ENCODE data around the gene BMP8A. TPM values are rescaled to one million over a fixed set of nuclear protein-coding genes. Genes with fewer than 3 reads are reported as not detected.
"Not testable (repeated sequence)": the region's sequence is repeated elsewhere in the genome, so short reads cannot be mapped to it uniquely, and the experiment has no call there.

The BMP8A gene
- total and polyA plus RNA-seq, 2 experiments from 2014 or later = 1.2 to 2.8 TPM

- Histone ChIP-seq H3K9me2 (replicated peaks; ENCODE audit: insufficient read depth) (no peaks in the 10 kb centered on the region), H3K36me3 (replicated peaks; ENCODE audit: insufficient read depth, low read depth) (no peaks in the 10 kb centered on the region), H3K79me2 (no peaks in the 10 kb centered on the region), H3K27me3 (no peaks in the 10 kb centered on the region), H2AFZ (no peak overlapping the region), H4K20me1 (ENCODE audit: insufficient read depth, poor library complexity, severe bottlenecking) (no peaks in the 10 kb centered on the region), H3K4me3 (no peak overlapping the region), H3K4me1 (ENCODE audit: insufficient read depth) (no peaks in the 10 kb centered on the region), H3K4me2 (no peak overlapping the region), H3K9me3 (ENCODE audit: low read depth) (no peaks in the 10 kb centered on the region), H3K27ac (no peak overlapping the region)
- WGBS (ENCODE audit: low lambda C conversion rate, missing lambda C conversion rate) = 90% methylated on average over 3 of the region's 3 CpGs
- no peak for TF ChIP-seq EZH2 (IDR thresholded peaks at IDR 0.05; ENCODE audit: borderline replicate concordance)
- TF ChIP-seq EZH2phosphoT487 (IDR thresholded peaks at IDR 0.05; ENCODE audit: low read depth, severe bottlenecking, unreplicated experiment) = no peak
- TF ChIP-seq CTCF (IDR thresholded peaks at IDR 0.05; ENCODE audit: poor library complexity) = no peak
- no peak for DNase-seq (ENCODE audit: low spot score)
These were observed 24.9 kb upstream of the BMP8A start for GRCh38 chr1:39466413-39467107.

GRCh38 chr1:39467108-39467720, 24.2 kb upstream of the BMP8A start:
- not testable (repeated sequence) for H3K27ac ChIP-seq; H3K79me2 ChIP-seq; H3K4me1 ChIP-seq (ENCODE audit: insufficient read depth); H3K4me3 ChIP-seq; H4K20me1 ChIP-seq (ENCODE audit: insufficient read depth, poor library complexity, severe bottlenecking); H3K27me3 ChIP-seq; DNase-seq (ENCODE audit: low spot score); H3K9me3 ChIP-seq (ENCODE audit: low read depth); H3K36me3 ChIP-seq (replicated peaks; ENCODE audit: insufficient read depth, low read depth); H3K9me2 ChIP-seq (replicated peaks; ENCODE audit: insufficient read depth); H2AFZ ChIP-seq; H3K4me2 ChIP-seq
- 91% methylated on average over 13 of the region's 16 CpGs for WGBS (ENCODE audit: low lambda C conversion rate, missing lambda C conversion rate)

GRCh38 chr1:39469150-39469549, 22.3 kb upstream of the BMP8A start:
- Histone ChIP-seq H2AFZ (no peak overlapping the region), H3K4me1 (ENCODE audit: insufficient read depth) (no peaks in the 10 kb centered on the region), H4K20me1 (ENCODE audit: insufficient read depth, poor library complexity, severe bottlenecking) (no peaks in the 10 kb centered on the region), H3K9me3 (ENCODE audit: low read depth) (no peaks in the 10 kb centered on the region), H3K27ac (no peak overlapping the region), H3K4me2 (no peak overlapping the region), H3K36me3 (replicated peaks; ENCODE audit: insufficient read depth, low read depth) (no peaks in the 10 kb centered on the region), H3K27me3 (no peaks in the 10 kb centered on the region), H3K79me2 (no peaks in the 10 kb centered on the region), H3K9me2 (replicated peaks; ENCODE audit: insufficient read depth) (no peaks in the 10 kb centered on the region), H3K4me3 (no peak overlapping the region)
- 87% methylated on average over 3 of the region's 3 CpGs for WGBS (ENCODE audit: low lambda C conversion rate, missing lambda C conversion rate)
- no peak for DNase-seq (ENCODE audit: low spot score)
- no peak for TF ChIP-seq EZH2 (IDR thresholded peaks at IDR 0.05; ENCODE audit: borderline replicate concordance)
- TF ChIP-seq EZH2phosphoT487 (IDR thresholded peaks at IDR 0.05; ENCODE audit: low read depth, severe bottlenecking, unreplicated experiment) = no peak
- TF ChIP-seq CTCF (IDR thresholded peaks at IDR 0.05; ENCODE audit: poor library complexity) = no peak

GRCh38 chr1:39470040-39470439, 21.4 kb upstream of the BMP8A start:
- H3K4me3 ChIP-seq = no peak overlapping the region
- H3K9me3 ChIP-seq (ENCODE audit: low read depth) = no peaks in the 10 kb centered on the region
- H3K27me3 ChIP-seq = no peaks in the 10 kb centered on the region
- no peak overlapping the region for H2AFZ ChIP-seq
- H3K36me3 ChIP-seq (replicated peaks; ENCODE audit: insufficient read depth, low read depth) = no peaks in the 10 kb centered on the region
- no peaks in the 10 kb centered on the region for H4K20me1 ChIP-seq (ENCODE audit: insufficient read depth, poor library complexity, severe bottlenecking)
- no peak for TF ChIP-seq EZH2phosphoT487 (IDR thresholded peaks at IDR 0.05; ENCODE audit: low read depth, severe bottlenecking, unreplicated experiment)
- TF ChIP-seq EZH2 (IDR thresholded peaks at IDR 0.05; ENCODE audit: borderline replicate concordance) = no peak
- TF ChIP-seq CTCF (IDR thresholded peaks at IDR 0.05; ENCODE audit: poor library complexity) = no peak
- no peak overlapping the region for H3K4me2 ChIP-seq
- H3K27ac ChIP-seq = no peak overlapping the region
- H3K9me2 ChIP-seq (replicated peaks; ENCODE audit: insufficient read depth) = no peaks in the 10 kb centered on the region
- DNase-seq (ENCODE audit: low spot score) = no peak
- no peaks in the 10 kb centered on the region for H3K79me2 ChIP-seq
- no peaks in the 10 kb centered on the region for H3K4me1 ChIP-seq (ENCODE audit: insufficient read depth)
